H1 (cell line): Measurements from ENCODE around the gene SMNDC1. TPM values are rescaled to one million over a fixed set of nuclear protein-coding genes. Genes with fewer than 3 reads are reported as not detected.

Experiments
- BCL11A ChIP-seq, 2 experiments: IDR thresholded peaks; one replicate each; pipeline ENCODE4 v1.6.1; 2011; ENCODE audit warnings: low read depth in 2 of 2, low read length in 2 of 2, mild to moderate bottlenecking in 2 of 2
- EGR1 ChIP-seq: IDR thresholded peaks from 2 replicates; pipeline ENCODE4 v1.6.1; 2011; ENCODE audit warnings: low read depth, low read length, borderline replicate concordance
- POLR2AphosphoS5 ChIP-seq: IDR thresholded peaks from 2 replicates; pipeline ENCODE4 v1.6.1; 2011; ENCODE audit warnings: low read depth, low read length
- SP4 ChIP-seq: IDR thresholded peaks from 2 replicates; pipeline ENCODE4 v1.6.1; 2012; ENCODE audit warnings: low read length, inconsistent platforms
- polyA plus RNA-seq, 7 experiments: library from polyadenylated mRNA; depleted of rRNA in 3 of 7; stranded (reverse) in 5 of 7; unstranded in 2 of 7; fragments of >200 nt in 5 of 7; fragments of 200-250 nt in 2 of 7; gene quantifications; 1 replicate in 5 of 7; 2 replicates in 1 of 7; 4 replicates in 1 of 7; pipeline versions ENCODE4 v1.2.1 to v1.2.3, GENCODE V29; 2011 to 2013; ENCODE audit warnings: missing spikeins in 2 of 7, mixed read lengths in 2 of 7
- total RNA-seq: library from RNA; stranded (reverse); fragmentation: NEBNext Ultra II Directional; extraction: Animal tissue kit (Norgen Biotek cat#: 25700); gene quantifications from 2 replicates; pipeline ENCODE4 v1.2.1, GENCODE V29; 2021

Gene SMNDC1
- total and polyA plus RNA-seq, 2 of the 8 experiments (the other 6 are each of a cell fraction or from before 2014, with no cell fraction given) = 8.1 to 48.6 TPM

DNA sequence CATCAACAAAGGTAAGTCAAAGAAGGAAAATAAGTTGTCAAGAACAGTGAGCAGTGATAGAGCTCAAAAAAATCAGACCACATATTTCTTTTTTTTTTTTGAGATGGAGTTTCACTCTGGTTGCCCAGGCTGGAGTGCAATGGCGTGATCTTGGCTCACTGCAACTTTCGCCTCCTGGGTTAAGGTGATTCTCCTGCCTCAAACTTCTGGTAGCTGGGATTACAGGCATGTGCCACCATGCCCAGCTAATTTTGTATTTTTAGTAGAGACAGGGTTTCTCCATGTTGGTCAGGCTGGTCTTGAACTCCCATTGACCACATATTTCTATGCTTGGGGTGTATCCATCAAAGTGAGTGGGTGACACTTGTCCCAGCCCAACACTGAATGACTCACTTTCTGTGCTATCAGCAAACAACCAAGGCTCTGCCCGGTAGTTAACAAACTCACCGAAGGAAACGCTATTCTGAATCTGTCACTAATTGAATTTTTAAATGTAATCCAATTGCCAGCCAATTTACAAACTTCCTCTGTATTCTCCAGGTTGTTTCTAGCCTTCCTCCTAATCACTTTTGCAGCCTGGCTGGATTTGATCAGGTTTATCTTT is 19.6 kb upstream of the SMNDC1 start (continued):
- TF ChIP-seq BCL11A (IDR thresholded peaks at IDR 0.05; ENCODE audit: low read depth in 2 of 2, low read length in 2 of 2) = no peak
- no peak for TF ChIP-seq EGR1
- no peak for TF ChIP-seq POLR2AphosphoS5
- TF ChIP-seq SP4 = no peak
